ENCODE measurements around the gene CCS.
A peak's percentile ranks its signal among the peaks of the same experiment; 100 is the strongest.
"Not testable (repeated sequence)": the region's sequence is repeated elsewhere in the genome, so short reads cannot be mapped to it uniquely, and the experiment has no call there.

CCS gene

GRCh38 chr11:66629356-66629755 lies 36.4 kb downstream of the CCS start:
- DNase-seq: no peak

GRCh38 chr11:66631883-66632282 lies 38.9 kb downstream of the CCS start:
- DNase-seq: no peak

- no peak for DNase-seq
Measured at GRCh38 chr11:66632952-66633351, 40.0 kb downstream of the CCS start.

- no peak for DNase-seq
Measured at GRCh38 chr11:66636411-66636810, 43.4 kb downstream of the CCS start.

GRCh38 chr11:66637557-66638176 lies 44.7 kb downstream of the CCS start:
- no peak for DNase-seq

- DNase-seq: peak; percentile 100
Measured at GRCh38 chr11:66638177-66639065, 45.4 kb downstream of the CCS start, which contains the start of gene RBM4. Gene RBM4 (plus strand): TSS chr11:66638703. CDS start chr11:66639712, 1,009 bp downstream.

GRCh38 chr11:66639066-66639813 lies 46.3 kb downstream of the CCS start:
- DNase-seq: peak; percentile 27

GRCh38 chr11:66639814-66640340 lies 46.9 kb downstream of the CCS start:
- DNase-seq: not testable (repeated sequence)

- DNase-seq: no peak
Measured at GRCh38 chr11:66641834-66642233, 48.8 kb downstream of the CCS start.

GRCh38 chr11:66643745-66644437 lies 50.9 kb downstream of the CCS start:
- no peak for DNase-seq

GRCh38 chr11:66646828-66647227 lies 53.8 kb downstream of the CCS start:
- DNase-seq: no peak

- DNase-seq: no peak
Measured at GRCh38 chr11:66649903-66650302, 56.9 kb downstream of the CCS start.

- no peak for DNase-seq
Measured at GRCh38 chr11:66651016-66651415, 58.0 kb downstream of the CCS start.

- DNase-seq: no peak
Measured at GRCh38 chr11:66652651-66653050, 59.7 kb downstream of the CCS start.

GRCh38 chr11:66653123-66653522 lies 60.1 kb downstream of the CCS start:
- DNase-seq: no peak

All from activated CD4-positive, alpha-beta T cell treated with anti-CD3 and anti-CD28 coated beads, Interleukin-2, amount 50 U/mL, for 16 hours (primary cell).